NCI-H345 treated with DMSO at 0.1 percent for 48 hours (cell line): ENCODE data around the gene LYPD3.
"Not testable (repeated sequence)": the region's sequence is repeated elsewhere in the genome, so short reads cannot be mapped to it uniquely, and the experiment has no call there.

Experiments used
- DNase-seq: peaks from one replicate; lab custom pipeline; 2025; ENCODE audit not compliant: unreplicated experiment; lab: John Stamatoyannopoulos, UW

Gene LYPD3

DNA sequence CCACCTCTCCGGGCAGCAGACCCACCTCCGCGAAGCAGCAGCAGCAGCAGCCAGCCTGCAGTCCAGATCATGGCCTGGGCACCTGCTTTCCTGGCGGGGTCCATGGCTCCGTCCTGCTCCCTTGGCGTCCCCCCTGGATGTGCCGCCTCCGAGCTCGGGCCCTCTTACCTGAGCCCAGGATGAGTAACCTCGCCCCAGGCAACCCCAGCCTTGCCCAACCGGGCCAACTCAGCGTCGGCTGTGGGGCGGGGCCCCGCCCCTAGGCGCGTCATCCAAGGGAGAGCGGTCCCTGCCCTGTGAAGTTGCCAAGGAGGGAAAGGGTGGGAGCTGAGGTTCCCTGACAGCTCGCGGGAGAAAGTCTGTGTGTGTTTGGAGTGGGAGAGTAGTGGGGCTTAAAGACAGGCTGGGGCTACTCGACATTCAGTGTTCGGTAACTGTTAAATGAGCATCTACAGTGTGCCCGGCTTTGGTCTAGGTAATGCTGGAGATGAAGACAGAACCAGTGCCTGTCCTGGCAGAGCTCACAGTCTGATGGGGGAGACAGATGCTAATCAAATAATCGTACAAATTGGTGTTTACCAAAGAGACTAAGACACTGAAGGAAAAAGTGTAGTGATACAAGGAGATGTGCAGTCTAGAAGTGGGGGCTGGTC, at the start of gene LYPD3:
TSS of gene LYPD3 (minus strand) at position 141 of the 653 bp plus-strand sequence. CDS start at position 104, 37 bp downstream.
- DNase-seq: no peak

DNA sequence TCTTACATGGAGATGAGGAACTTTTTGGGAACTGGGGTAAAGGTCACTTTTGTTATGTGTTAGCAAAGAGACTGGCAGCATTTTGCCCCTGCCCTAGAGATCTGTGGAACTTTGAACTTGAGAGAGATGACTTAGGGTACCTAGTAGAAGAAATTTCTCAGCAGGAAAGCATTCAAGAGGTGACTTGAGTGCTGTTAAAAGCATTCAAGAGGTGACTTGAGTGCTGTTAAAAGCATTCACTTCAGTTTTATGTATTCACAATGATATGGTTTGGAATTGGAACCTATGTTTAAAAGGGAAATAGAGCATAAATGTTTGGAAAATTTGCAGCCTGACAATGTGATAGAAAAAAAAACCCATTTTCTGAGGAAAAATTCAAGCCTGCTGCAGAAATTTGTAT, 47.0 kb upstream of the LYPD3 start:
- not testable (repeated sequence) for DNase-seq

DNA sequence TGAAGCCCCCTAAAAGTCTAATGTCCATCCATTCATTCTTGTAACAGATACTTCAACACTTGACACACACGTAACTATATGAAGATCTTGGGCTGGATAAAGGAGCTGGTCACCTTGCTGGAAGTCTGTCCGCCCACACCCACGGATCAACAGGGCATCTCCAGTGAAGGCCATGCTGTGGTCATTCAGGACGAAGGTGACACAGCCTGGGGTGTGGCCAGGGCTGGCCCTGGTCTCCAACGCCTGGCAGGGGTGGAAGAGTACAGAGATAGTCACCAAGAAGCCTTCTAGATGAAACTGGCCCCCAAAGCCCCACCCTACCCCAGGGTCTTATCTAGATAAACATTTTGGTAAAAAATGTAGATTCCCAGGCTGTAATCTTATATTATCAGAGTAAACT, 45.9 kb upstream of the LYPD3 start:
- no peak for DNase-seq

DNA sequence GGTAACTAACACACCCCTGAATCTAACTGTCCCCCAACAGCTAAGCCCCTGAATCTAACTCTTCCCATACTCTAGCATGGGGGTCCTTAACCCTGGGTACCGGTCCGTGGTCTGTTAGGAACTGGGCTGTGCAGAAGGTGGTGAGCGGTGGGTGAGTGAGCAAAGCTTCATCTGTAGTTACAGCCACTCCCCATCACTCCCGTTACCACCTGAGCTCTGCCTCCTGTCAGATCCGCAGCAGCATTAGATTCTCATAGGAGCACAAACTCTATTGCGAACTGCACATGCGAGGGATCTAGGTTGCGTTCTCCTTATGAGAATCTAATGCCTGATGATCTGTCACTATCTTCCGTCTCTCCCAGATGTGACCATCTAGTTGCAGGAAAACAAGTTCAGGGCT, 45.3 kb upstream of the LYPD3 start:
- DNase-seq: no peak

DNA sequence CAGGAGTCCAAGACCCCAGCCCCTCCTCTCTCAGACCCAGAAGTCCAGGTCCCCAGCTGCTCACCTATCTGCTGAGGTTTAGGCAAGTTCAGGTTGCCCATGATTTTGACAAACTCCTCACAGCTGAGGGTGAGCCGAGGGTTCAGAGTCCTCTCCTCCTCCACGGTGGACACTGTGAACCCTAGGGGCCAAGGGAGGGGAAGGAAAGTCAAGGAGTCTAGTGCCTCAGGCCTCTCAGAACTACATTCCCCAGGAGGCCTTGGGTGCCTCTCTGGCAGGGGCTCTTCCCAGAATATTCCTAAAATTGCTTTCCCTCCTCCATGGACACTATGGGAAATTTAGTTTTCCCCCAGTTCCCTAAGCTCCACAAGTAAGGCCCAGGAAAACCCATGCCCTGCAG, 42.5 kb upstream of the LYPD3 start:
- no peak for DNase-seq

DNA sequence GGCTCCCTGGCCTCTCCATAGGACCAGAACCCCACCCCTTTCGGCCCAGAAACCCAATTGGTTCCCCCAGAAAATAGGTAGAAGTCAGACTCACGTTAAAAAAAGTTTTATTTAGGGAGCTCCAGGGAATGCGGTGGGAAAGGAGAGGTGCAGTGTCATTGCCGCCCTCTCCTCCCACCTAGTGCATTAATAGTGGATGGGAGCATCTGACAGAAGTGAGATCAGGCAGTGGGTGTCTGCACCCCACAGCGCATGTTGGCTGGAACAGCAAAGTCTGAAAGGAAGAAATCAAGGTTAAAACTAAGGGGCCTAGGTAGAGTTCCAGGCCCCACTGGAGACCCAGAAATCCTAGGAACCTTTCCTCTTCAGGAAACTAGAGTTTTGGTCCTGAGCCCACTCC, 41.2 kb upstream of the LYPD3 start:
- DNase-seq: no peak

DNA sequence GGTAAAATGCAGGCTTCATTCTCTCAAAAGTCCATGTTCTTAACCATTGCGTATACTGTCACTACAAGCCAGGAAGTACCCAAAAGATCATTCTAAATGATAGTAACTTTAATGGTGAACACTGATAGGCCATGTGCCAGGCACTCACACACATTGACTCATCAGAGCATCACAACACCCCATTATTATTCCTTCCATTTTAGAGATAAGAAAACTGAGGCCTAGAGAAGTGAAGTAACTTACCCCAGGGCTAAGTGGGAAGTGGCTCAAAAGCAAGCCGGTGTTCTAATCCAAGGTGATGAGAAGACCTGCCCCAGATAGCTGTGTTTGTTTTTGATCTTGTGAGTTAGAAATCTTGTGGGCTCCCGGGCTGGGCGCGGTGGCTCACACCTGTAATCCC, 40.5 kb upstream of the LYPD3 start:
- no peak for DNase-seq

DNA sequence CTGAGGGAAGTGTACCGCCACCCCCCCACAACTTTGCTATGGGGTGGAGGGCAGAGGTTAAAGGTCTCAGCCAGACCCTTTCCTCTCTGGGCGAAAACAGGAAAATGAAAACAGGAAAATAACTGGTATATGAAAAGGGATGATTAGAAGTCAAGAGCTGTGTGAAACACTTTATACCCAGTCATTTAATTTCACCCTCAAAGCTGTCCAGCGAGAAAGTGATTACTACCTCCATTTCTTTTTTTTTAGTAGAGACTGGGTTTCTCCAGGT, 39.7 kb upstream of the LYPD3 start:
- DNase-seq: no peak

DNA sequence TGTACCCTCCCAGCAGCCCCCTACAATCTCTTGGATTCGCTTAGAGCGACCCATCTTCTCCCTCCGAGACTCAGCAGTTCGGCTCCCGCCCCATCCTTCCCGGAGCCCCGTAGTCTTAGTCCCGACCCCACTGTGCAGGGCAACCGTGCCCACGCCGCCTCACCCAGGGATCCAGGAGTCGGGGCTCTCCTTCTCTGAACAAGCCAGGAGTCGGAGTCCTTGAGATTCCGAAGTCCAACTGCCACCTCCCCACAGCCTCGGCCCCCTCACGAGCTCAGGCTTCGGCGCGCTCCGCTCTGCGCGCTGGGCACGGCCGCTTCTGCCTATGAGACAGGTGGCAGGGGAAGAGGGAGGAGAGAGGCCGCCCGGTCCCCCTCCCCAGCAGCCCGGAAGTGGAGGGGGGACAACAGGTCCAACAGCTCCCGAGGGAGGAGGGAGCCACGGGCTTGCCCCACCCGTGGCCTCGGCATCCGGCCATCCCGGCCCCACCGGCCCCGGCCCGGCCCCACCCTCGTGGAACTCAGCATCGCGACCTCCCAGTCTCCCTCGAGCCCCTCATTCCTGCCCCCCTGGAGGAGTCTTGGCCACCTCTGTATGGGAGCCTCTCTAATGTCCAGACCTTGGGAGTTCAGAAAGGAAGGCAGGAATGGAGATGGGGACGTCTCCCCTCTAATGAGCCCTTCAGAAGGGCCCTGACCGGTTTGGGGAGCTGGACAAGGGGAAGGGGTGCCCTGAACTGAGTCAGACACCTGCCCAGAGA, 39.2 kb upstream of the LYPD3 start, which contains the start of gene PHLDB3:
TSS of gene PHLDB3 (minus strand) at position 321 of the 760 bp plus-strand sequence. CDS start 628 bp downstream, outside the sequence.
- no peak for DNase-seq

DNA sequence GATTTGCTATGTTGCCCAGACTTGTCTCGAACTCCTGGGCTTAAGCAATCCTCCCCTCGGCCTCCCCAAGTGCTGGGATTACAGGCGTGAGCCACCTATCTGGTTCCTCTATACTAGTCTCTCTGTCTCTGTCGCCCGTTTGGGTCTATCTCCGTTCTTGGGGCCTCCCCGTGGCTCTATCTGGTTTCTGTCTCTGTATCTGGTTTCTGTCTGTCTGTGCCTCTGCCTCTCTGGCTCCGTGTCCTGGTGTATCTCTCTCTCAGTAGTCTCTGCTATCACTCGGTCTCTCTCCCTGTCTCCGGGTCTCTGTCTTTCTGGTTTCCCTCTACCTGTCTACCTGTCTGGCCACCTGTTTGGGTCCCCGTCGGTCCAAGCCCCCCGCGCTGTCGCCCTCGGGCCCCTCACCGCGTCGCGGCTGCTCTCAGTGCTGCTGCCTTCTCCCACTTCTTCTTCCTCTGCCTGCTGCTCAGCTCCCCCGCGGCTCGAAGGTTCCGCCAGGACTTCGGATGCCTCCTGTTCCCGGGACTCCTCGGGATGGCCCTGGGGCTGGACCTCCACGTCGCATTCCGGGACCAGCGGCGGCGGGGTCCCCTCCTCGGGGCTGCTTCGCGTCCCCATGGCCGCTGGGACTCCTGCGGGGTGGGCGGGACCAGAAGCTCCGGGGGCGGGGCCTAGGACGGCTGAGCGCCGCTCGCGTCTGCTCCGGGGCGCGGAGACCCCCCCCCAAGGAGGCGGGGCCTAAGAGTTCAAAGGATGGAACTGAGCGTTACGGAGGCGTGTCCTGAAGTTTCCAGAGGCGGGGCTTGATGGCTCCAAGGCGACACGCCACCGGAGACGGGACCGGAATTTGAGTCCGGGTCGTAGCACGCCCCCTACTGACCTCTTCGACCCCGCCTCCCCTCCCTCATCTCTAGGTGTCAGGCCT, 38.4 kb upstream of the LYPD3 start:
- peak; percentile 74 for DNase-seq

DNA sequence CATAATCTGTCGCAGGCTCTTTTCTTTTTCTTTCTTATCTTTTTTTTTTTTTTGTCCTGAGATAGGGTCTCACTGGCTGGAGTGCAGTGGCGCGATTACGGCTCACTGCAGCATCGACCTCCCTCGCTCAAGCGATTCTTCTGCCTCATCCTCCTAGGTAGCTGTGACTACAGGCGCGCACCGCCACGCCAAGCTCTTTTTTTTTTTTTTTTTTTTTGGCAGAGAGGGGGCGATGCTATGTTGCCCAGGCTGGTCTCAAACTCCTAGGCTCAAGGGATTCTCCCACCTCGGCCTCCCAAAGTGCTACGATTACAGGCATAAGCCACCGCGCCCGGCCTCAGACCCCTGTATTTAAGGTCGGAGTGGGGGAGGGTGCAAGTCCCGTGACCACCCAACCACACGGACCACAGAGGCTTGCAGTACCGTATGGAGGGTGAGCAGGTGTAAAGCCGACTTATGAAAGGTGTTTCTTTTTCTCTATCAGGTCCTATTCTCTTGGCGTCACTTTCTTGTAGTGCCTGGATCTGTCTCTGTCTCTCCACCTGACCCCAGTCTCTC, 37.1 kb upstream of the LYPD3 start:
- no peak for DNase-seq

DNA sequence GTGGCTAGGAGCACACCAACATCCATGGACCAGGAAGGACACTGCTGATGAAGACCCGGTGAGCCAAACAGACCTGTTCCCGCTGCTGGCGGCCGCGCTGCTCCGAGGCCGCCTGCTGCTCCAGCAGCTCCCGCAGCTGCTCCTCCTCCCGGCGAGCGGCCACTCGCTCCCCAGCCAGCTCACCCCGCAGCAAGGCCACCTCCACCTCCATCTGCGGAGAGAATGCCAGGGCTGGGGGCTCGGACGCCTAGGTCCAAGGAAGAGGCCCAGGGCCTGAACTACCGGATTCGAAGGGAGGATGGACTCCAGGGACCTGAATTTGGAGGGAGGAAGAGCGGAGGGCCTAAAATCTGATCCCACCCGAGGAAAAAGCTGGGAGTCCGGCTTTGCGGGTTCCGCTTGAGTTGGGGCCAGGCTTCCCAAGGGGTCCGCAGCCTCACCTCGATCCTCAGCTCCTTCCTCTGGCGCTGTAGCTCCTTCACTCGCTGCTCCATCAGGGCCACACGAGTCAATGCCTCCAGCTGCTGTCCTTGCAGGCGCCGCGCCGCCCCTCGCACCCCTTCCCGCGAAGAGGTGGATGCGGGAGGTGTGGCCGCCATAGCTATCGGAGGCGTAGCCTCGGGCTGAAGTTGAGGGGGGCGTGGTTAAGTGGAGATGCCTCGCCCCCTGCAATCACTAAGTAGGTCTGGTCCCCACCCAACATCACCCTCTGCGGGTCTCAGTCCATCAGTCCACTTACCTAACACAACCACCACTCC, 36.4 kb upstream of the LYPD3 start:
- DNase-seq: no peak

DNA sequence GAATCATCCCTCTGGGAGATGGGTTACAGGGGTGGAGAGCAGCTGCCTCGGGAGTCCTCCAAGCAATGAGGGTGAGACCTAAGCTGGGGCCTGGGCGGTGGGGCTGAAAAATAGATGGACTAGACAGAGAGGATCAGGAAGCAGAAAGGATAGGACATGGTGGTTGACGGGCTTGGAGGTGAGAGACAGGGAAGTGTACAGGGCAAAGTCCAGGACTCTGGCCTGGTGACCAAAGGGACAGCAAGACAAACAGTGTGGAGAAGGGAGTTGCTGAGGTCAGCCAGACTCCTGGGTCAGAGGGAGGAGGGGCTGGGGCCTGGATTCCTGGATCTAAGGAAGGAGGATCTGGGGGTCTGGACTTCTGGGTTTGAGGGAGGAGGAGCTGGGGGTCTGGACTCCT, 33.6 kb upstream of the LYPD3 start:
- DNase-seq: no peak

DNA sequence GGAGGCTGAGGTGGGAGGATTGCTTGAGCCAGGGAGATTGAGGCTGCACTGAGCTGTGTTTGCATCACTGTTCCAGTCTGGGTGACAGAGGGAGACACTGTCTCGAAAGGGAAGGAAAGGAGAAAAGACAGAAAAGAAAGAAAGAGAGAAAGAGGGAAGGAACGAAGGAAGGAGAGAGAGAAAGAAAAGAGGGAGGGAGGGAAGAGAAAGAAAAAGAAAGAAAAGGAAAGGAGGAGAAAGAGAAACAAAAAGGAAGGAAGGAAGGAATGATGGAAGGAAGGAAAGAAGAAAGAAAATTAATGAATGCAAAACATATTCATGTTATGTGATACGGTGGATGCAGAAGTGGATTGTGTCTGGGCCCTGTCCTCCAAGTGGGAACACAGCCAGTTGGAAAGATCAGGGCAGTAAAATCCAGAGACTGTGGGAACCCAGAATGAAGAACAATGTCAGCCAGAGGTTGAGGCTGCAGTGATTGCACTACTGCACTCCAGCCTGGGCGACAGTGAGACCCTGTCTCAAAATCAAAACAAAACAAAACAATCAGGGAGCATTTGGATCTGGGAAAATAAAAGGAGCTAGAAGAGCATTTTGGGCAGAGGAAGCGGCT, 32.9 kb upstream of the LYPD3 start:
- DNase-seq: no peak

DNA sequence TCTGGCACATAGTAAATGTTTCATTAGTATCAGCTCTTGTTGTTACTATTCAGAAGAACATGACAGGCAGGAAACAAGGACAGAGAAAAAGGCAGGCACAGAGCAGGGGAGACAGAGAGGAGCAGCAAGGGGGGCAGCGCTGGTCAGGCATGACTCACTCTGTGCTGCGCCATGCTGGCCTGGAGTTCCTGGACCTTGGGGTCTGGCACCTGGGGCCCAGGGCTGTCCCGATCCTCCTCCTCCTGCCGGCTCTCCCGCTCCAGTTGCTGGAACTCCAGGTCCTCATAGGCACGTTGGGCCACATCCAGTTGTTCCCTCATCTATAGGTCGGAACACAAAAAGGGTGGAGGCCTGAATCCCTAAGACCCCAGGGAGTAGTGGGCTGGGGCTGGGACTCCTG, 31.6 kb upstream of the LYPD3 start:
- no peak for DNase-seq

DNA sequence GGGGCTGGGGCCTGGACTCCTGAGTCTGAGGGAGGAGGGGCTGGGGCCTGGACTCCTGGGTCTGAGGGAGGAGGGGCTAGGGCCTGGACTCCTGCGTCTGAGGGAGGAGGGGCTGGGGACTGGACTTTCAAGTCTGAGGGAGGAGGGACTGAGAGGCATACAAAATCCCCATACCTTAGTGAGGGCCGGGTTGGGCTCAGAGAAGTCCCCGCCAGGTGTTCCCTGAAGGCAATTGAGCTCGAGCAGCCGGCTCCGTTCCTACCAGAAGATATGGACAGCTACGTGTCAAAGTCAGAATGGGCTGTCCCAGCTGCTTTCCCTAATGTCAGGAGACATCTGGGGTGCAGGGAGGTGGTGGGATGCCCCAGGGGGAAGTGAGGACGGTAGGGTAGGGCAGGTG, 29.7 kb upstream of the LYPD3 start:
- no peak for DNase-seq

DNA sequence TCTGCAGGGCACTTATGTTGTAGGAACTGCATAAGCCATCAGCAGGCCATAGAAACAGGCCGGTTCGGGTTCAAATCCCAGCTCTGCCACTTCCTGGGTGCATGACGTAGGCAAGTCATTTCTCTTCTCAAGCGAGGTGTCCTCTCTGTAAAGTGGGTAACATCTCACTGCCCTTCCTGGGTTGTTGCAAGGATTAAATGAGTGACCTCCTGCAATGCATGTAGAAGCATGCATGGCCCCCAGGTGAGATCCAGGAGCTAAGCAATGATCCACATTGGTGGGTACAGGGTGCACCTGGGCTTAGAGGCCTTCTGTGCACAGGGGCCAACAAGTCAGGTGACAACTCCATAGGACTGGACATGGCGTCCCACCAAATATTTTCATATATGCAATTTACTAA, 25.4 kb upstream of the LYPD3 start:
- DNase-seq: no peak

DNA sequence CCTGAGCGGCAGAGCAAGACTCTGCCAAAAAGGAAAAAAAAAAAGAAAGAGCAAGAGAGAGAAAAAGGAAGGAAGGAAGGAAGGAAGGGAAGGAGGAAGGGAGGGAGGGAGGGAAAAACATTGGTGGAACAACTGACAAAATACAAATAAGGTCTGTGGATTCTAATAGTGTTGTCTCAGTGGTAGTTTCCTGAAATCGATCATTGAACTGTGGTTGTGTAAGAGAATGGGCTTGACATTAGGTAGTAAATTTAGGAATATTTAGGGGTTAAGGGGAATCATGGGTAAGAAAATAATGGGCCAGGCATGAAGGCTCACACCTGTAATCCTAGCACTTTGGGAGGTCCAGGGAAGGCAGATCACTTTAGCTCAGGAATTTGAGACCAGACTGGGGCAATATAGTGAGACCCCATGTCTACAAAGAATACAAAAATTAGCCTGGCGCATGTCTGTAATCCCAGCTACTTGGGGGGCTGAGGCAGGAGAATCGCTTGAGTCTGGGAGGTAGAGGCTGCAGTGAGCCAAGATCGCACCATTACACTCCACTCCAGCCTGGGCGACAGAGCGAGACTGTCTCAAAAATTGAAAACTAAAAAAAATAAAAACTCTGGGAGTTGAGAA, 24.7 kb upstream of the LYPD3 start:
- no peak for DNase-seq

DNA sequence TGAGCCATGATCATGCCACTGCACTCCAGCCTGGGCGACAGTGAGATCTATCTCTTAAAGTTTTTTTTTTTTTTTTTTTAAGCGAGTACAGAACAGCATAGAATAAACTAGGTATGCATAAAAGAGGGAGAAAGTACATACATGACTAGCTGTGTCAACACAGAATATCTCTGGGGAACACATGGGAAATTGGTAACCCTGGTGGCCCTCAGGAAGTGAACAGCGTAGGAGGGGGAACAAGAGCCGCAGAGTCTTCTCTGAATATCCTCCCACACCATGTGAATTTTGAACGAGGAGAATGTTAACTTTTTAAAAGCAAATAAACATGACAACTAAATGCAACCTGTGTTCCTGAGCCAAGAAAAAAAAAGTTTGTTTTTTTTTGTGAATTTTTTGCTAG, 23.9 kb upstream of the LYPD3 start:
- DNase-seq: no peak

DNA sequence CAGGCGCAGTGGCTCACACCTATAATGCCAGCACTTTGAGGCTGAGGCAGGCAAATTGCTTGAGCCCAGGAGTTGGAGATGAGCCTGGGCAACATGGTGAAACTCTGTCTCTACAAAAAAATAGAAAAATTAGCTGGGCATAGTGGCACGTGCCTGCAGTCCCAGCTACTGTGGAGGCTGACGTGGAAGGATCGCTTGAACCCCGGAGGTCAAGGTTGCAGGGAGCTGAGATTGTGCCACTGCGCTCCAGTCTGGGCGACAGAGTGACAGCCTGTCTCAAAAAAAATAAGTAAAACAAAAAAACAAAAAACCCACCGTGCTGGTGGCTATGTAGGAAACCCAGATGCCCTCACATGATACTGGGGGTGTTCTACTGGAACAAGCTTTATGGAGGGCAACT, 22.8 kb upstream of the LYPD3 start:
- DNase-seq: no peak
